PC-3 (cell line): Measurements from ENCODE around the gene RFXAP. TPM values are rescaled to one million over a fixed set of nuclear protein-coding genes. Genes with fewer than 3 reads are reported as not detected.

Source experiments
- ATAC-seq: fragments of 200-7000 bp; cut with Tn5 transposase; 2 replicates; pipeline ENCODE4 v1.9.1; 2020; ENCODE audit warnings: mild to moderate bottlenecking, moderate library complexity
- BruUV-seq: library from RNA; stranded (reverse); fragments of 400-500 nt; replicated peaks from 2 replicates; lab custom pipeline; 2021; lab: Mats Ljungman, UMichigan
- CTCF ChIA-PET: fragments of 300-600 bp; sonication (Branson Sonifier 250); formaldehyde crosslinking; loops from one replicate; lab custom pipeline; 2022; ENCODE audit warnings: antibody characterized with exemption; lab: Charles Lee
- POLR2A ChIA-PET: fragments of 300-600 bp; sonication (Branson Sonifier 250); formaldehyde crosslinking; loops from one replicate; lab custom pipeline; 2022; ENCODE audit warnings: antibody characterized with exemption; ENCODE audit not compliant: unreplicated experiment; lab: Charles Lee
- DNase-seq: peaks from one replicate; pipeline ENCODE4 v3.0.0-alpha.2; 2015
- H2AFZ ChIP-seq: fragments of 300-600 bp; sonication (generic); 2 replicates; pipeline ENCODE4 v1.6.0; 2016; ENCODE audit warnings: antibody characterized with exemption, low read length
- H3F3A ChIP-seq: fragments of 300-600 bp; sonication (generic); one replicate; pipeline ENCODE4 v1.6.0; 2017; ENCODE audit warnings: antibody characterized with exemption, low read length, control low read depth, mild to moderate bottlenecking; ENCODE audit not compliant: unreplicated experiment
- H3K27ac ChIP-seq: fragments of 300-600 bp; sonication (generic); 2 replicates; pipeline ENCODE4 v1.5.1; 2016; ENCODE audit warnings: mild to moderate bottlenecking, low read length
- H3K27me3 ChIP-seq: fragments of 300-600 bp; sonication (generic); 2 replicates; pipeline ENCODE4 v1.6.1; 2016; ENCODE audit warnings: low read length, mixed read lengths
- H3K36me3 ChIP-seq: fragments of 300-600 bp; sonication (generic); 2 replicates; pipeline ENCODE4 v1.6.1; 2016; ENCODE audit warnings: low read depth, mixed run types, low read length, mixed read lengths
- H3K4me1 ChIP-seq: fragments of 300-600 bp; sonication (generic); 2 replicates; pipeline ENCODE4 v1.5.1; 2016; ENCODE audit warnings: low read length; ENCODE audit not compliant: insufficient read depth
- H3K4me2 ChIP-seq: fragments of 300-600 bp; sonication (generic); 2 replicates; pipeline ENCODE4 v1.6.0; 2016; ENCODE audit warnings: low read length
- H3K4me3 ChIP-seq: fragments of 300-600 bp; sonication (generic); 2 replicates; pipeline ENCODE4 v1.5.1; 2016; ENCODE audit warnings: mild to moderate bottlenecking, low read length, mixed read lengths
- H3K79me2 ChIP-seq: fragments of 300-600 bp; sonication (generic); 2 replicates; pipeline ENCODE4 v1.6.1; 2017; ENCODE audit warnings: low read length, mixed read lengths
- H3K9ac ChIP-seq: fragments of 300-600 bp; sonication (generic); 2 replicates; pipeline ENCODE4 v1.6.0; 2016; ENCODE audit warnings: mild to moderate bottlenecking, low read length
- H3K9me2 ChIP-seq: fragments of 300-600 bp; sonication (generic); replicated peaks from 2 replicates; pipeline ENCODE4 v1.6.1; 2016; ENCODE audit warnings: mixed run types, low read length, mixed read lengths
- H3K9me3 ChIP-seq: fragments of 300-600 bp; sonication (generic); 2 replicates; pipeline ENCODE4 v1.6.1; 2016; ENCODE audit warnings: low read length, mixed read lengths
- H4K20me1 ChIP-seq: fragments of 300-600 bp; sonication (generic); 2 replicates; pipeline ENCODE4 v1.6.1; 2016; ENCODE audit warnings: low read length, mixed read lengths
- EZH2 ChIP-seq: fragments of 300-600 bp; sonication (generic); IDR thresholded peaks from one replicate; pipeline ENCODE4 v1.6.1; 2017; ENCODE audit warnings: antibody characterized with exemption, mild to moderate bottlenecking, low read length; ENCODE audit not compliant: unreplicated experiment
- EZH2phosphoT487 ChIP-seq: fragments of 300-600 bp; sonication (generic); IDR thresholded peaks from 2 replicates; pipeline ENCODE4 v1.6.1; 2018; ENCODE audit warnings: mild to moderate bottlenecking, antibody characterized with exemption, low read length, borderline replicate concordance
- intact Hi-C: fragments of 100-400 bp; cut with micrococcal nuclease; formaldehyde crosslinking; loops from 2 replicates; pipeline ENCODE4 v1.9.0; 2023
- total RNA-seq: library from RNA; depleted of rRNA; stranded (reverse); fragments of >200 nt; gene quantifications from 2 replicates; pipeline ENCODE4 v1.2.3, GENCODE V29; 2014
- TF ChIP-seq, protein P1 (sequence below): fragments of 300-600 bp; sonication (generic); conservative IDR thresholded peaks from 2 replicates; pipeline ENCODE4 v1.5.1; 2017; ENCODE audit warnings: antibody characterized with exemption, low read depth, mild to moderate bottlenecking, low read length

RFXAP gene
- total RNA-seq, 1 experiment from 2014 or later = 1.2 TPM

GRCh38 chr13:36848199-36848982, 29.4 kb downstream of the RFXAP start:
- BruUV-seq = no TSS peak
- intact Hi-C loops = no loop called here
- DNase-seq = no peak
- no peak overlapping the region for H2AFZ ChIP-seq
- no peaks in the 10 kb centered on the region for H4K20me1 ChIP-seq
- no peak overlapping the region for H3K4me2 ChIP-seq
- TF ChIP-seq EZH2phosphoT487 (no peak), EZH2 (no peak)
- TF ChIP-seq, protein P1, sequence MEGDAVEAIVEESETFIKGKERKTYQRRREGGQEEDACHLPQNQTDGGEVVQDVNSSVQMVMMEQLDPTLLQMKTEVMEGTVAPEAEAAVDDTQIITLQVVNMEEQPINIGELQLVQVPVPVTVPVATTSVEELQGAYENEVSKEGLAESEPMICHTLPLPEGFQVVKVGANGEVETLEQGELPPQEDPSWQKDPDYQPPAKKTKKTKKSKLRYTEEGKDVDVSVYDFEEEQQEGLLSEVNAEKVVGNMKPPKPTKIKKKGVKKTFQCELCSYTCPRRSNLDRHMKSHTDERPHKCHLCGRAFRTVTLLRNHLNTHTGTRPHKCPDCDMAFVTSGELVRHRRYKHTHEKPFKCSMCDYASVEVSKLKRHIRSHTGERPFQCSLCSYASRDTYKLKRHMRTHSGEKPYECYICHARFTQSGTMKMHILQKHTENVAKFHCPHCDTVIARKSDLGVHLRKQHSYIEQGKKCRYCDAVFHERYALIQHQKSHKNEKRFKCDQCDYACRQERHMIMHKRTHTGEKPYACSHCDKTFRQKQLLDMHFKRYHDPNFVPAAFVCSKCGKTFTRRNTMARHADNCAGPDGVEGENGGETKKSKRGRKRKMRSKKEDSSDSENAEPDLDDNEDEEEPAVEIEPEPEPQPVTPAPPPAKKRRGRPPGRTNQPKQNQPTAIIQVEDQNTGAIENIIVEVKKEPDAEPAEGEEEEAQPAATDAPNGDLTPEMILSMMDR = no peak; the same call in 1 of the 2 replicates
- H3K79me2 ChIP-seq = no peaks in the 10 kb centered on the region
- H3K9me2 ChIP-seq = no peaks in the 10 kb centered on the region
- no peaks in the 10 kb centered on the region for H3K4me1 ChIP-seq
- H3F3A ChIP-seq = no peaks in the 10 kb centered on the region
- no peak overlapping the region for H3K27ac ChIP-seq
- no peak overlapping the region for H3K4me3 ChIP-seq
- H3K27me3 ChIP-seq = no peaks in the 10 kb centered on the region
- ChIA-PET CTCF (no interaction called here), POLR2A (no interaction called here)
- ATAC-seq = no peak
- no peaks in the 10 kb centered on the region for H3K9me3 ChIP-seq
- H3K36me3 ChIP-seq = no peaks in the 10 kb centered on the region
- no peak overlapping the region for H3K9ac ChIP-seq

- intact Hi-C loops = no loop called here
- no peak for TF ChIP-seq EZH2phosphoT487
- TF ChIP-seq, protein P1 = peak; percentile 37
Observed at GRCh38 chr13:36850790-36851438, 31.9 kb downstream of the RFXAP start.

DNA sequence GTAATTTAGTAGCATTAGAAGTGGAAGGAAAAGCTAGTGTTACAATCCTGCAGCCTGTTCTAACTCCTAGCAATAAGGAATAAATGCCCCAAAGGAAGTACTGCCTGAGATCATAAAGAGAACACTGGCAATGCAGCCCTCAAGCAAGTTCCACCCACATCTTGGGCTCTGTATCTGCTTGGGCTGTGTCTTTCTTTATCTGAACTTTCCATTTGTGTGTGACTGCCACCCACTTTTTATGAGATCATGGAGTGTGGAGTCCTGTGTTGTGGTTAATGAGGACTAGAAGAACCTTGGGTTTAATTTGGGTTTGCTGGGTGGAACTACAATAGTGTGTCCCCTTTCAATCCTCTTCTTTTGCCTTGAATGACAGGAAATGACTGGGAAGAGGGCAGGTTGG, 38.2 kb downstream of the RFXAP start:
- H3K4me1 ChIP-seq = peaks cover 5% of the 10 kb centered on the region
- H3F3A ChIP-seq = no peaks in the 10 kb centered on the region
- H3K79me2 ChIP-seq = no peaks in the 10 kb centered on the region
- H3K36me3 ChIP-seq = no peaks in the 10 kb centered on the region
- no peaks in the 10 kb centered on the region for H3K27me3 ChIP-seq
- TF ChIP-seq, protein P1 = no peak
- ATAC-seq = no peak; the same call in 1 of the 2 replicates
- no peak overlapping the region for H3K27ac ChIP-seq
- H2AFZ ChIP-seq = no peak overlapping the region
- H4K20me1 ChIP-seq = no peaks in the 10 kb centered on the region
- DNase-seq = no peak
- H3K9me3 ChIP-seq = no peaks in the 10 kb centered on the region
- H3K4me2 ChIP-seq = no peak overlapping the region
- intact Hi-C loops = loop anchor here (5.0 kb wide), 1 partner anchor 55 kb away; no protein-coding TSS in a partner anchor
- POLR2A ChIA-PET = no interaction called here
- H3K4me3 ChIP-seq = no peak overlapping the region
- CTCF ChIA-PET = interaction anchor here (1.6 kb wide), 1 partner anchor 125 kb away, joined by 16 read pairs; no protein-coding TSS in a partner anchor
- no peak overlapping the region for H3K9ac ChIP-seq
- no peaks in the 10 kb centered on the region for H3K9me2 ChIP-seq
- BruUV-seq = no TSS peak

More at GRCh38 chr13:36850790-36851438, 31.9 kb downstream of the RFXAP start:
- no peaks in the 10 kb centered on the region for H4K20me1 ChIP-seq
- H3K9me3 ChIP-seq = no peaks in the 10 kb centered on the region
- ATAC-seq (no peak), DNase-seq (no peak)
- H3K9ac ChIP-seq = no peak overlapping the region
- no peak overlapping the region for H3K4me3 ChIP-seq
- H3F3A ChIP-seq = no peaks in the 10 kb centered on the region
- no peaks in the 10 kb centered on the region for H3K27me3 ChIP-seq
- H2AFZ ChIP-seq = no peak overlapping the region
- no peaks in the 10 kb centered on the region for H3K79me2 ChIP-seq
- POLR2A ChIA-PET = interaction anchor here (0.6 to 0.7 kb wide), 2 partner anchors 49 to 317 kb away, joined by 6 to 7 read pairs; no protein-coding TSS in a partner anchor
- H3K36me3 ChIP-seq = no peaks in the 10 kb centered on the region
- CTCF ChIA-PET = no interaction called here
- no peak overlapping the region for H3K4me2 ChIP-seq
- H3K27ac ChIP-seq = no peak overlapping the region
- H3K4me1 ChIP-seq = no peaks in the 10 kb centered on the region
- BruUV-seq = no TSS peak
- no peaks in the 10 kb centered on the region for H3K9me2 ChIP-seq
